ENCODE data around the gene ZFP36.

DNA sequence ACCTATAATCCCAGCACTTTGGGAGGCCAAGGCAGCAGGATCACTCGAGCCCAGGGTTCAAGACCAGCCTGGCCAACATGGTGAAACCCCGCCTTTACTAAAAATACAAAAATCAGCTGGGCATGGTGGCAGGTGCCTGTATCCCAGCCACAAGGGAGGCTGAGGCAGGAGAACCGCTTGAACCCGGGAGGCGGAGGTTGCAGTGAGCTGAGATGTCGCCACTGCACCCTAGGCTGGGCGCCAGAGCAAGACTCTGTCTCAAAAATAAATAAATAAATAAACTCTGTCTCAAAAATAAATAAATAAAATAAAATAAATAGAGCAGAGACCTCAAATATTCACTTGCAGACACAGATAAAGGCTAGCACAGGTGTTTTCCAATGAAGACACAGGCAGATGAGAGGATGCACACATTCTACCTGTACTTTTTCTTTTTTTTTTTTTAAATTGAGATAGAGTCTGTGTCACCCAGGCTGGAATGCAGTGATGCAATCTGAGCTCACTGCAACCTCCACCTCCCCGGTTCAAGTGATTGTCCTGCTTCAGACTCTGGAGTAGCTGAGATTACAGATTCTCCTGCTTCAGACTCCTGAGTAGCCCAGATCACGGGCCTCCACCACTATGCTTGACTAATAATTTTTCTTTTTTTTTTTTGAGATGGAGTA, 31.8 kb downstream of the ZFP36 start:
- TF ChIP-seq, protein P1, sequence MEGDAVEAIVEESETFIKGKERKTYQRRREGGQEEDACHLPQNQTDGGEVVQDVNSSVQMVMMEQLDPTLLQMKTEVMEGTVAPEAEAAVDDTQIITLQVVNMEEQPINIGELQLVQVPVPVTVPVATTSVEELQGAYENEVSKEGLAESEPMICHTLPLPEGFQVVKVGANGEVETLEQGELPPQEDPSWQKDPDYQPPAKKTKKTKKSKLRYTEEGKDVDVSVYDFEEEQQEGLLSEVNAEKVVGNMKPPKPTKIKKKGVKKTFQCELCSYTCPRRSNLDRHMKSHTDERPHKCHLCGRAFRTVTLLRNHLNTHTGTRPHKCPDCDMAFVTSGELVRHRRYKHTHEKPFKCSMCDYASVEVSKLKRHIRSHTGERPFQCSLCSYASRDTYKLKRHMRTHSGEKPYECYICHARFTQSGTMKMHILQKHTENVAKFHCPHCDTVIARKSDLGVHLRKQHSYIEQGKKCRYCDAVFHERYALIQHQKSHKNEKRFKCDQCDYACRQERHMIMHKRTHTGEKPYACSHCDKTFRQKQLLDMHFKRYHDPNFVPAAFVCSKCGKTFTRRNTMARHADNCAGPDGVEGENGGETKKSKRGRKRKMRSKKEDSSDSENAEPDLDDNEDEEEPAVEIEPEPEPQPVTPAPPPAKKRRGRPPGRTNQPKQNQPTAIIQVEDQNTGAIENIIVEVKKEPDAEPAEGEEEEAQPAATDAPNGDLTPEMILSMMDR (IDR thresholded peaks at IDR 0.05; ENCODE audit: low read length), result no peak
- TF ChIP-seq EZH2 (optimal IDR thresholded peaks at IDR 0.05; ENCODE audit: low read depth, low read length), result no peak
